BE2C (cell line): ENCODE measurements around the gene CLPSL1.

Experiments
- DNase-seq: peaks from one replicate; pipeline ENCODE4 v3.0.0-alpha.2; 2020
- H3K27me3 ChIP-seq: fragments of 250-450 bp; sonication (Bioruptor Pico); 2 replicates; pipeline ENCODE4 v1.5.1; 2020; ENCODE audit warnings: mild to moderate bottlenecking
- H3K36me3 ChIP-seq: fragments of 250-450 bp; sonication (Bioruptor Pico); 2 replicates; pipeline ENCODE4 v1.5.1; 2020; ENCODE audit warnings: mild to moderate bottlenecking
- H3K4me1 ChIP-seq: fragments of 250-450 bp; sonication (Bioruptor Pico); 2 replicates; pipeline ENCODE4 v1.5.1; 2020
- H3K4me3 ChIP-seq: 2 replicates; pipeline ENCODE4 v1.5.1; 2011; ENCODE audit warnings: low read depth, low read length
- H3K9me3 ChIP-seq: fragments of 250-450 bp; sonication (Bioruptor Pico); 2 replicates; pipeline ENCODE4 v1.5.1; 2020
- CTCF ChIP-seq: IDR thresholded peaks from 2 replicates; pipeline ENCODE4 v1.5.1; 2012; ENCODE audit warnings: mild to moderate bottlenecking, low read depth, low read length

The CLPSL1 gene

DNA sequence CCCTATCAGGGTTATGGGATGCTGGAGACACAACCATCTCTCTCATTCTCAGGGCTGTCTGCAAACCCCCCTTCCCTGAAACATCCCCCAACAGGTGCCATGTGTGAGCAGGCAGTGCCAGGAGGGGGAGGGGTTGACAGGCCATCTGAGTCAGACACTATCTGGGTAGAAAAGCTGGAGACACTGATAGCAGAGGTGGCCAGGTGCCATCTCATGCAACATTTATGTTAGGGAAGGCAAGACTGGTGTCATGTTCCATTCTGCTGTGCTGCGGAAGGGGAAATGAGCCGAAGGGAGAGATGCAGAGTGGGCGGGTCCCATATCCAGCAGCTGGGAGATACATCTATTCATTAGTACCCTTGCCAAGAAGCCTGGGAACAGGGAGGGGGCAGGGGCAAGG, 27.9 kb downstream of the CLPSL1 start:
- H3K4me3 ChIP-seq: no peak overlapping the region
- DNase-seq: peak; percentile 49
- no peaks in the 10 kb centered on the region for H3K27me3 ChIP-seq
- no peaks in the 10 kb centered on the region for H3K36me3 ChIP-seq
- TF ChIP-seq CTCF: no peak
- H3K4me1 ChIP-seq: 0 out of 2 replicates have a peak, but pooled peaks cover 4% of the 10 kb centered on the region
- H3K9me3 ChIP-seq: no peaks in the 10 kb centered on the region

GRCh38 chr6:35809809-35810208, 29.0 kb downstream of the CLPSL1 start:
- no peak for DNase-seq
- H3K9me3 ChIP-seq: no peaks in the 10 kb centered on the region
- no peaks in the 10 kb centered on the region for H3K27me3 ChIP-seq
- no peak for TF ChIP-seq CTCF
- no peak overlapping the region for H3K4me3 ChIP-seq
- 0 out of 2 replicates have a peak, but pooled peaks cover 4% of the 10 kb centered on the region for H3K4me1 ChIP-seq
- no peaks in the 10 kb centered on the region for H3K36me3 ChIP-seq

DNA sequence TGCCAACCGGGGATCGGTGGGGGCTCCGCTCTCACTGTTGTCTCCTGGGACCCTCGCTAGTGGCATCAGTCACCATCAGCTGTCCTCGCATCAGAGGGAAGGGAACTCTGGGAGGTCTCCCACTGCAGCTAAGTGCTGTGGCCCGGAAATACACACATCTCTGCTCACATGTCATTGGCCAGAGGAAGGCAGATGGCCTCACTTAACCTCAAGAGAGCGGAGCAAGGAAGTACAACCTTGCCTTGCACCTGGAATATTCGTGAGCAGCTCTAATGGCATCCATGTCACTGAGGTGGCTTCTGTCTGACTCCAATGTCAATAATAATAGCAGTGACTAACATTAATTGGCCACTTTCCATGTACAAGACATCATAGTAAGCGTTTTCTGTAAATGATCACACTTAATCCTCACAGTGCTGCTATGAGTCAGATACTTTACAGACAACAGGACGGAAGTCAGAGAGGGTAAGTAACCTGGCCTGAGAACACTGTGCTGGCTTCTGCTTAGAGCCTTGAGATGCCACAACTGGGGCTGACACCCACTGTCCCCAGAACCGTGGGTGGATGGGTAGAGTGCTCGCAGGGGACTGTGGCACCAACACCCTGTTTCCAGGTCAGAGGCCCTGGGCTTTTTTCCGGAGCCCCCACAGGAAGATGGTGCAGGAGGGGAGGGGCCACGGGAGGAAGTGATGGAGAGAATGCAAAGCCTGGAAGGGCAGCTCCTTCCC, 30.3 kb downstream of the CLPSL1 start:
- no peak overlapping the region for H3K4me3 ChIP-seq
- H3K4me1 ChIP-seq: 0 out of 2 replicates have a peak, but pooled peaks cover 4% of the 10 kb centered on the region
- no peaks in the 10 kb centered on the region for H3K27me3 ChIP-seq
- TF ChIP-seq CTCF: no peak
- H3K36me3 ChIP-seq: no peaks in the 10 kb centered on the region
- no peaks in the 10 kb centered on the region for H3K9me3 ChIP-seq
- DNase-seq: no peak

DNA sequence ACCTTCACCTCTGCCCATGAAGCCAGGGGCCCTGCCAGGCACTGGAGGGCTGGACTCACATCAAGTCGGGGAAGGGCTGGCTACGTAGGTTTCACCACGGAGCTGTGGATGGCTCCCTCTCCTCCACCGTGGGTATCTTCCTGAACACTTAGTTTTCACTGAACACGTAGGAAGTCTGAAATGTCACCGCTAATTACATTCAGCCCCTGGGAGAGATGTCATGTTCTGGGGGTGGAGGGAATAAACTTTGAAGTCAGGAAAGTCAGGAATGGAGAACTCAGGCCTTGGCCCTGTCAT, 30.8 kb downstream of the CLPSL1 start:
- Histone ChIP-seq H3K9me3 (no peaks in the 10 kb centered on the region), H3K27me3 (no peaks in the 10 kb centered on the region), H3K4me3 (no peak overlapping the region), H3K36me3 (no peaks in the 10 kb centered on the region), H3K4me1 (0 out of 2 replicates have a peak, but pooled peaks cover 4% of the 10 kb centered on the region)
- TF ChIP-seq CTCF: no peak
- DNase-seq: no peak

DNA sequence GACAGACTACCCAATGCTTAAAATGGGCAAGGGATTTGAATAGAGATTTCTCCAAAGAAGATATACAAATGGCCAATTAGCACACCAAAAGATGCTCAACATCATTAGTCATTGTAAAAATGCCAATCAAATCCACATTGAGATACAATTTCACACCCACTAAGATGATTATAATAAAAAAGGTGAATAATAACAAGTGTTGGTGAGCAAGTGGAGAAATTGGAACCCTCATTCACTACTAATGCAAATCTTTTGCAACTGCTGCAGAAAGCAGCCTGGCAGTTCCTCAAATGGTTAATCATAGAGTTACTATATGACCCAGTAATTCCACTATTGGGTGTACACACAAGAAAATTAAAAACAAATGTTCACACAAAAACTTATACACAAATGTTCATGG, 36.7 kb downstream of the CLPSL1 start:
- H3K9me3 ChIP-seq: no peaks in the 10 kb centered on the region
- no peak overlapping the region for H3K4me3 ChIP-seq
- no peaks in the 10 kb centered on the region for H3K4me1 ChIP-seq
- TF ChIP-seq CTCF: no peak
- no peak for DNase-seq
- H3K36me3 ChIP-seq: no peaks in the 10 kb centered on the region
- no peaks in the 10 kb centered on the region for H3K27me3 ChIP-seq

DNA sequence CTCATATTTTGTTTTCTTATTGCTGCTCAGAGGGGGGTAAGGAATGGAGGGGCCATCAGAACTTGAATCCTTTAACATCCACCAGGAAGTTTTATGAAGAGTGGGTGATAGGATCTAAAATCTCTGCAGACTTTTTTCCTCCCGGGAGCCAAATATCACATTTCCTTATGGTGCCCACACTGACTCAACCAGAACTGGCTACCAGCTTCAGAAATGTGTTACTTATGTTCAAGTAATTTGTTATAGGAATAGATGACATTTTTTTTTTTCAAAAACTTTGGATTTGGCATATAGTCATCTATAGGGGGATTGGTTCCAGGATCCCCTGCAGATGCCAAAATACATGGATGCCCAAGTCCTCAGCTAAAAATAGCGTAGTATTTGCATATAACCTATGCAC, 42.8 kb downstream of the CLPSL1 start:
- no peak for TF ChIP-seq CTCF
- Histone ChIP-seq H3K4me1 (no peaks in the 10 kb centered on the region), H3K9me3 (no peaks in the 10 kb centered on the region; the same call in 1 of the 2 replicates), H3K36me3 (no peaks in the 10 kb centered on the region), H3K4me3 (no peak overlapping the region), H3K27me3 (no peaks in the 10 kb centered on the region)
- no peak for DNase-seq
